Transverse colon (tissue), 4 donors: ENCODE data around the gene VWA8.

Experiments
- CTCF ChIP-seq, 5 experiments: fragments of 200-600 bp in 3 of 5; fragments of 450-650 bp in 2 of 5; sonication (generic) in 3 of 5; IDR thresholded peaks; 1 replicate in 2 of 5; 2 replicates in 3 of 5; pipeline ENCODE4 v1.5.1; 2016 to 2017; ENCODE audit warnings: antibody characterized with exemption in 5 of 5, inconsistent platforms in 3 of 5, mild to moderate bottlenecking in 2 of 5, moderate library complexity in 1 of 5
- EP300 ChIP-seq: sonication (generic); formaldehyde crosslinking; IDR thresholded peaks from one replicate; pipeline ENCODE4 v1.6.1; 2017; ENCODE audit warnings: antibody characterized with exemption, low read depth
- POLR2A ChIP-seq: fragments of 450-650 bp; IDR thresholded peaks from one replicate; pipeline ENCODE4 v1.6.1; 2016; ENCODE audit warnings: antibody characterized with exemption, mild to moderate bottlenecking, moderate library complexity
- POLR2AphosphoS5 ChIP-seq, 3 donors: sonication (generic); formaldehyde crosslinking; IDR thresholded peaks; one replicate each; pipeline ENCODE4 v1.6.1; 2016; ENCODE audit warnings: antibody characterized with exemption in 3 of 3

GRCh38 chr13:41589434-41589833 lies 371.5 kb downstream of the VWA8 start:
- TF ChIP-seq CTCF (IDR thresholded peaks at IDR 0.05) (no peak), POLR2A (no peak), EP300 (no peak), POLR2AphosphoS5 (IDR thresholded peaks at IDR 0.05) (no peak)
